ENCODE measurements around the gene ADAMTS2.

The ADAMTS2 gene

DNA sequence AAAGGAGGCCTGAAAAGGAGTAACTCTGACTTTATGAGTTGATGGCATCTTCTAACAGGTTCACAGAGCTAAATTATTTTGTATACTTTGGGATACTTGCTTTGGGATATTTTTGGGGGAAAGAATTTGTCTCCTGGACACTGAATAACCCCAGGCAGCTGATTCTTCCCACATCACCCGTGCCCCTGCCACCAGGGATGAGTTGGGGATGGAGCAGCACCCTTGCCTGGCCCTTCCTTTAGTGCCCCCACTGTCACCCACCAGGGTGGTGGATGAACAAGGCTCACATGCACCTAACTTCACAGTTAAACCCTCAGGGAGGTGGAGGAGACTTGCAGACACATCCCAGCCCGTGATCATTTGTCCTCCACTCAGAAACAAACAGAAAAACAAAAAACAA lies 2.3 kb upstream of the ADAMTS2 start:
- Histone ChIP-seq H3K79me1 (replicated peaks; ENCODE audit: low read length, poor library complexity, severe bottlenecking) (no peaks in the 10 kb centered on the region), H2BK15ac (ENCODE audit: low read depth, poor library complexity, severe bottlenecking) (no peak overlapping the region), H3K27ac (ENCODE audit: low read length, poor library complexity, severe bottlenecking) (no peak overlapping the region), H3K4me1 (ENCODE audit: control insufficient read depth, insufficient read depth, low read depth, low read length) (peaks cover 17% of the 10 kb centered on the region), H4K91ac (ENCODE audit: low read length) (no peak overlapping the region), H3K4ac (ENCODE audit: low read depth in 1 of 2, low read length in 2 of 2) (no peak overlapping the region), H3K23ac (ENCODE audit: low read length in 2 of 2) (no peak overlapping the region), H3K36me3 (ENCODE audit: control insufficient read depth in 1 of 2, insufficient read depth in 2 of 2, low read depth in 1 of 2, low read length in 2 of 2) (no peaks in the 10 kb centered on the region), H2BK5ac (ENCODE audit: low read depth, low read length, poor library complexity, severe bottlenecking) (no peak overlapping the region), H3K9me3 (ENCODE audit: control insufficient read depth, low read length) (no peaks in the 10 kb centered on the region), H3K18ac (ENCODE audit: low read depth in 1 of 2, low read length in 2 of 2) (no peak overlapping the region), H3K14ac (ENCODE audit: low read length in 2 of 2) (no peak overlapping the region), H3K4me3 (ENCODE audit: insufficient read depth in 1 of 2, low read depth in 1 of 2, low read length in 2 of 2) (no peak overlapping the region), H3K27me3 (ENCODE audit: control insufficient read depth in 1 of 2, insufficient read depth in 1 of 2, low read length in 2 of 2) (peaks cover 25 to 42% of the 10 kb centered on the region in 2 experiments), H2AFZ (ENCODE audit: low read depth, low read length) (no peak overlapping the region), H2AK5ac (ENCODE audit: low read length, severe bottlenecking) (no peak overlapping the region), H3K4me2 (ENCODE audit: low read length, poor library complexity, severe bottlenecking) (no peak overlapping the region), H2BK120ac (ENCODE audit: low read depth, low read length) (no peak overlapping the region), H3K9ac (ENCODE audit: low read length) (no peak overlapping the region), H2BK12ac (ENCODE audit: low read length in 2 of 2) (no peak overlapping the region), H4K8ac (ENCODE audit: low read length) (no peak overlapping the region)
- no peak for DNase-seq
- 61% methylated on average over 2 of the region's 2 CpGs for WGBS

DNA sequence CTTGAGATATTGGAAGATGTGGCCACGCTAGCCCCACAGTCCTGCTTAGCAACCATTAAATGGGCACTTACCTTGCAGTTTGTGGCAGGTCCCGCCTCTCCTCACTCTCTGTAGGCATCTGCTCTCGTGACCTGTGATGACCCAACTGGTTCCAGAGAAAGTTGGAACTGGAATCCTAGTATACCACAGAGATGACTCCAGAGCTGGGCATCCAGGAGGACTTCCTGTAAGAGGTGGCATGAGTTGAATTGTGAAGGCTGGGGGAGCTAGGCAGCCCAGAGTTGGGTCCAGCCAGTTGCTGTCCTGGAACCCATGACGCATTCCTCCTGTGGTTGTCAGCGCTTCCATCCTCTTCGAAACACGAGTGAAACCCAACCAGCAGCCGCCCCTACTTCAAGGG lies 1.6 kb upstream of the ADAMTS2 start:
- Histone ChIP-seq H2AK5ac (ENCODE audit: low read length, severe bottlenecking) (no peak overlapping the region), H3K4ac (ENCODE audit: low read depth in 1 of 2, low read length in 2 of 2) (no peak overlapping the region), H3K79me1 (replicated peaks; ENCODE audit: low read length, poor library complexity, severe bottlenecking) (no peaks in the 10 kb centered on the region), H4K91ac (ENCODE audit: low read length) (no peak overlapping the region), H4K8ac (ENCODE audit: low read length) (no peak overlapping the region), H3K9me3 (ENCODE audit: control insufficient read depth, low read length) (no peaks in the 10 kb centered on the region), H3K4me2 (ENCODE audit: low read length, poor library complexity, severe bottlenecking) (no peak overlapping the region), H3K4me3 (ENCODE audit: insufficient read depth in 1 of 2, low read depth in 1 of 2, low read length in 2 of 2) (no peak overlapping the region), H2BK15ac (ENCODE audit: low read depth, poor library complexity, severe bottlenecking) (no peak overlapping the region), H3K4me1 (ENCODE audit: control insufficient read depth, insufficient read depth, low read depth, low read length) (peaks cover 17% of the 10 kb centered on the region), H3K27me3 (ENCODE audit: control insufficient read depth in 1 of 2, insufficient read depth in 1 of 2, low read length in 2 of 2) (peaks cover 21 to 49% of the 10 kb centered on the region in 2 experiments), H2BK12ac (ENCODE audit: low read length in 2 of 2) (no peak overlapping the region), H2BK5ac (ENCODE audit: low read depth, low read length, poor library complexity, severe bottlenecking) (no peak overlapping the region), H3K36me3 (ENCODE audit: control insufficient read depth in 1 of 2, insufficient read depth in 2 of 2, low read depth in 1 of 2, low read length in 2 of 2) (no peaks in the 10 kb centered on the region), H3K14ac (ENCODE audit: low read length in 2 of 2) (no peak overlapping the region), H3K27ac (ENCODE audit: low read length, poor library complexity, severe bottlenecking) (no peak overlapping the region), H2BK120ac (ENCODE audit: low read depth, low read length) (no peak overlapping the region), H3K9ac (ENCODE audit: low read length) (no peak overlapping the region), H3K23ac (ENCODE audit: low read length in 2 of 2) (no peak overlapping the region), H3K18ac (ENCODE audit: low read depth in 1 of 2, low read length in 2 of 2) (no peak overlapping the region), H2AFZ (ENCODE audit: low read depth, low read length) (no peak overlapping the region)
- 90% methylated on average over 8 of the region's 8 CpGs for WGBS
- no peak for DNase-seq

DNA sequence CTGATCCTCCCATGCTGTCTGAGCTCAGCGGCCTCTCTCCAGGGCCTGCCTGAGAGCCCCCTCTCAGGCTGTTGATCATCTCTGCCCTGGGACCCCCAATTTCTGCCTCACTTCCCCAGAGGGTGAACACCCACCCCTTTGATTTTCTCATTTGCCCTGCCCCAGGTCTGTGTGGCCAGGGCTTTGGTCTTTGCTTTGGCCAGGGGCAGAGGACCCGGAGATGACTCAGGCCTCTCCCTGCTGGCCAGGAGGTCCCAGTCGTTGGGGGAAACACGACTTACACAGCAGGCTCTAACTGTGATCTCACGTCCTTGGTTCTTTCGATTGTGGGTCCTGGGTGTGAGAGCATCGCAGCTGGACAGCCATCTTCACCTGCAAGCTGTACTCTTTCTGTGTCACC lies 1.1 kb upstream of the ADAMTS2 start:
- Histone ChIP-seq H2BK12ac (ENCODE audit: low read length in 2 of 2) (no peak overlapping the region), H3K18ac (ENCODE audit: low read depth in 1 of 2, low read length in 2 of 2) (peak overlapping the region in 1 of 2 experiments; percentile 71), H3K4me1 (ENCODE audit: control insufficient read depth, insufficient read depth, low read depth, low read length) (peaks cover 17% of the 10 kb centered on the region), H2BK15ac (ENCODE audit: low read depth, poor library complexity, severe bottlenecking) (no peak overlapping the region), H2BK120ac (ENCODE audit: low read depth, low read length) (peak overlapping the region; percentile 38), H3K23ac (ENCODE audit: low read length in 2 of 2) (no peak overlapping the region), H3K4me2 (ENCODE audit: low read length, poor library complexity, severe bottlenecking) (no peak overlapping the region), H3K27ac (ENCODE audit: low read length, poor library complexity, severe bottlenecking) (no peak overlapping the region), H3K9ac (ENCODE audit: low read length) (no peak overlapping the region), H4K91ac (ENCODE audit: low read length) (no peak overlapping the region), H3K36me3 (ENCODE audit: control insufficient read depth in 1 of 2, insufficient read depth in 2 of 2, low read depth in 1 of 2, low read length in 2 of 2) (no peaks in the 10 kb centered on the region), H3K79me1 (replicated peaks; ENCODE audit: low read length, poor library complexity, severe bottlenecking) (no peaks in the 10 kb centered on the region), H3K14ac (ENCODE audit: low read length in 2 of 2) (no peak overlapping the region), H3K9me3 (ENCODE audit: control insufficient read depth, low read length) (no peaks in the 10 kb centered on the region), H2AFZ (ENCODE audit: low read depth, low read length) (no peak overlapping the region), H3K27me3 (ENCODE audit: control insufficient read depth in 1 of 2, insufficient read depth in 1 of 2, low read length in 2 of 2) (peaks cover 16 to 52% of the 10 kb centered on the region in 2 experiments), H2AK5ac (ENCODE audit: low read length, severe bottlenecking) (no peak overlapping the region), H3K4ac (ENCODE audit: low read depth in 1 of 2, low read length in 2 of 2) (no peak overlapping the region), H3K4me3 (ENCODE audit: insufficient read depth in 1 of 2, low read depth in 1 of 2, low read length in 2 of 2) (no peak overlapping the region), H4K8ac (ENCODE audit: low read length) (no peak overlapping the region), H2BK5ac (ENCODE audit: low read depth, low read length, poor library complexity, severe bottlenecking) (no peak overlapping the region)
- peak; percentile 36 for DNase-seq
- 60% methylated on average over 7 of the region's 7 CpGs for WGBS

DNA sequence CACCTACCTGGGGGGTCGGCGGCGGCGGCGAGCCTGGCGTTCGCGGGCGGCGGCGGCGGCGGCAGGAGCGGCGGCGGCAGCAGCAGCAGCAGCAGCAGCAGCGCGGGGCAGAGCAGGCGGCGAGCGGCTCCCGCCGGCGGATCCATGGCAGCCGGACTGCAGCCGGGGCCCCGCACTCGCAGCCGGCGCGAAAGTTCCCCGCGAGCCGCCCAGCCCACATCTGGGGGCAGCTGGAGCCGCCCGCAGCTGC lies 153 bp downstream of the ADAMTS2 start:
- no peak overlapping the region for H3K4ac ChIP-seq (ENCODE audit: low read depth in 1 of 2, low read length in 2 of 2)
- no peak for DNase-seq
- H4K91ac ChIP-seq (ENCODE audit: low read length), result no peak overlapping the region
- H3K9me3 ChIP-seq (ENCODE audit: control insufficient read depth, low read length), result no peaks in the 10 kb centered on the region
- H2AFZ ChIP-seq (ENCODE audit: low read depth, low read length), result peak overlapping the region; percentile 32
- peak overlapping the region; percentile 19 for H4K8ac ChIP-seq (ENCODE audit: low read length)
- H2AK5ac ChIP-seq (ENCODE audit: low read length, severe bottlenecking), result no peak overlapping the region
- H3K4me2 ChIP-seq (ENCODE audit: low read length, poor library complexity, severe bottlenecking), result no peak overlapping the region
- no peak overlapping the region for H3K27ac ChIP-seq (ENCODE audit: low read length, poor library complexity, severe bottlenecking)
- WGBS, result 0% methylated on average over 17 of the region's 36 CpGs
- peaks cover 17% of the 10 kb centered on the region for H3K4me1 ChIP-seq (ENCODE audit: control insufficient read depth, insufficient read depth, low read depth, low read length)
- peaks cover 0 to 8% of the 10 kb centered on the region in 2 experiments for H3K36me3 ChIP-seq (ENCODE audit: control insufficient read depth in 1 of 2, insufficient read depth in 2 of 2, low read depth in 1 of 2, low read length in 2 of 2)
- H3K79me1 ChIP-seq (replicated peaks; ENCODE audit: low read length, poor library complexity, severe bottlenecking), result no peaks in the 10 kb centered on the region
- H3K27me3 ChIP-seq (ENCODE audit: control insufficient read depth in 1 of 2, insufficient read depth in 1 of 2, low read length in 2 of 2), result peaks cover 9 to 52% of the 10 kb centered on the region in 2 experiments
- peak overlapping the region in 1 of 2 experiments; percentile 94 for H3K18ac ChIP-seq (ENCODE audit: low read depth in 1 of 2, low read length in 2 of 2)
- no peak overlapping the region for H3K23ac ChIP-seq (ENCODE audit: low read length in 2 of 2)
- H2BK12ac ChIP-seq (ENCODE audit: low read length in 2 of 2), result peak overlapping the region in 1 of 2 experiments; percentile 60
- H2BK5ac ChIP-seq (ENCODE audit: low read depth, low read length, poor library complexity, severe bottlenecking), result no peak overlapping the region
- H3K9ac ChIP-seq (ENCODE audit: low read length), result no peak overlapping the region
- H3K4me3 ChIP-seq (ENCODE audit: insufficient read depth in 1 of 2, low read depth in 1 of 2, low read length in 2 of 2), result peak overlapping the region in 1 of 2 experiments; percentile 54
- H2BK15ac ChIP-seq (ENCODE audit: low read depth, poor library complexity, severe bottlenecking), result no peak overlapping the region
- H2BK120ac ChIP-seq (ENCODE audit: low read depth, low read length), result peak overlapping the region; percentile 52
- H3K14ac ChIP-seq (ENCODE audit: low read length in 2 of 2), result peak overlapping the region in 1 of 2 experiments; percentile 6
